Suppressor macrophage treated with lipopolysaccharide for 1 hour (primary cell): ENCODE data around the gene PDAP1.
"Not testable (repeated sequence)": the region's sequence is repeated elsewhere in the genome, so short reads cannot be mapped to it uniquely, and the experiment has no call there.

Experiments
- DNase-seq, 3 donors: peaks; one replicate each; pipeline ENCODE4 v3.0.0-alpha.2; 2020 to 2022

The PDAP1 gene, protein sequence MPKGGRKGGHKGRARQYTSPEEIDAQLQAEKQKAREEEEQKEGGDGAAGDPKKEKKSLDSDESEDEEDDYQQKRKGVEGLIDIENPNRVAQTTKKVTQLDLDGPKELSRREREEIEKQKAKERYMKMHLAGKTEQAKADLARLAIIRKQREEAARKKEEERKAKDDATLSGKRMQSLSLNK

GRCh38 chr7:99408379-99409191, at the start of gene PDAP1, which contains the start of gene BUD31:
TSS of gene PDAP1 (minus strand) at chr7:99408597. CDS start at chr7:99408548, 49 bp downstream.
TSS of gene BUD31 (plus strand) at chr7:99408969. CDS start at chr7:99411093, 2,124 bp downstream.
- peak; percentile 93 to 94 (median 93) for DNase-seq

DNA sequence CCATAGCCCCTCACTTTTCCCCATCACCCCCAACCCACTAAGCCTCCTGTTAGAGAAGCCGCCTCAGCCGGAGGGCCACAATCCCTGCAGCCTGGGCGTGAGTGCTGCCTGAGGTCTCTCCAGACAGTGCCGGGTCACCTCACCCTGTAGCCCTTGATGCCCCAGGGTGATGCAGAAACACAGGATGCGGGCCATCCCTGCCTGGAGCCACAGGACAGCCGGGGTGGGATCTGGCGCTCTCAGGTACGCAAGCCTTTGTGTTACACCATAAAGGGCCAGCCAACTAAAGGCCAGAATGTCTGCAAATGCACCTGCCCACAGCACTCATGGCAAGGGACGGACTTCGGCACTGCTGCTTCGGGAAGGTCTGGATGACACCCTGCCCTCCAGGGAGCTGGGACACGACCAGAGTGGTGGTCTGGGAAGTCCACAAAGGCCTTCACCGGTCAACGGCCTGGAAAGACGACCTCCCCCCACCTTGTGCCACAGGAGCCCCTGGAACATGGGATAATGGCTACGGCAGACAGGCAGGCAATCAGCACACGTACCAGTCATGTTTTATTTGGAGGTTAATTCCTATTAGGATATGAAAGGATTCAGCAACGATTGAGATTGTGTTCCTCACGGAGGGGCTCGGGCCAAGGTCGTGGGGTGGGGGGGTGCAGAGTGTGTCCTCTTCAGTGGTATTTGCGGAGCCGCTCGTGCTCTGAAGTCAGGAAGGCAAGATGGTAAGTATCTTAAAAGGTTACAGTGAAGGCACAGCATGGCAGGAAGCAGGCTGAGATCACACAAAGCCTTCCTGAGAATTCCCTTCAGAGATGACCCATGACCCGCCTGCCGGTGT, 49.5 kb upstream of the PDAP1 start:
- DNase-seq, result no peak

DNA sequence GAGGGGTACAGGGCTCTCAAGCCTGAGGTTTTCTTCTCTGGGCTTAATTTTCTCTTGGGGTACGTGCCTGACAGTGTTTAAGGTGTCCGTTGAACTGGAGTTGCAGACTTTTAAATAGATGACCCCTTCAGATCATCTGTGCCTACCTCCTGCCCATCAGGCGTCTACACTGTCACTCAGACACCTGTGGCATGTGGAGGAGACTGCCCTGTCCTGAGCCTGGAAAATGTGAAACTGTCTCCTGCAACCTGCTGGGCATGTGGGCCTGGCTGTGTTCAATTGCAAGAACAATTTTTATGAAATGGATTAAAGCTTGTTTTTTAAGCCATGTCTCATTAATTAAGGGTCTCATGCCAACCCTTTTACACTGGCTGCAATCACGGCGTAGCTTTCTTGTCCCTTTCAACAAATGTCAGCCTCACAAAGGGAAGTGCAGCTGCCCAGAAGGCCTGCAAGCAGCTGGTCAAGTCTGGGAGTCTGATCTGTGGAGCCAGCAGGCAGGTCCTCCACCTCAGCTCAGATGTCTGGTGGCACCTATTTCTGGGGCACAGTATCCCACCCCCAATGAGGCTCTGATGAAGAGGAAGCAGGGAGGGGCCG, 48.8 kb upstream of the PDAP1 start:
- DNase-seq, result no peak

- no peak for DNase-seq
These were observed 47.9 kb upstream of the PDAP1 start for GRCh38 chr7:99456288-99456687.

GRCh38 chr7:99455874-99456273, 47.5 kb upstream of the PDAP1 start:
- DNase-seq, result no peak

GRCh38 chr7:99453105-99453504, 44.7 kb upstream of the PDAP1 start:
- DNase-seq, result no peak

- no peak for DNase-seq
These were observed 44.1 kb upstream of the PDAP1 start for GRCh38 chr7:99452541-99452940.

GRCh38 chr7:99451936-99452335, 43.5 kb upstream of the PDAP1 start:
- DNase-seq, result no peak

GRCh38 chr7:99449326-99449725, 40.9 kb upstream of the PDAP1 start:
- no peak for DNase-seq

DNA sequence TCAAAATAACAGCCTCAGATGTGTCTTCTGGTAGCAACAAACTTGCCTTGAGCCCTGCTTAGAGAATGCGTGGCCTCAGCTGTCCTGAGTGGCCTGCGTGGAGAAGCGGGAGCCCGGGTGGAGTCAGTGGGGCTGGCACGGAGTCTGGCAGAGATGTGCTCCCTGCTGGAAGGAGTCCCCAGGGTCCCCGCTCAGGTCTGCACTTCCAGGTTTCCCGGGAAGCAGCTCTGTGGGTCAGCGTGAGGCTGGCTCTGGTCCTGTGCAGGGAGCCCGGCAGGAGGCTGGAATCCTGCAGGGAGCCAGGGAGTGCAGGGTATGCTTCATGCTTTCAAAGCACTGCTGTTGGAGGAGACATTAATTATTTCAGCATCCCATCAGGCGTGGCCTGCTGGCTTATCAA, 40.5 kb upstream of the PDAP1 start:
- DNase-seq, result no peak

DNA sequence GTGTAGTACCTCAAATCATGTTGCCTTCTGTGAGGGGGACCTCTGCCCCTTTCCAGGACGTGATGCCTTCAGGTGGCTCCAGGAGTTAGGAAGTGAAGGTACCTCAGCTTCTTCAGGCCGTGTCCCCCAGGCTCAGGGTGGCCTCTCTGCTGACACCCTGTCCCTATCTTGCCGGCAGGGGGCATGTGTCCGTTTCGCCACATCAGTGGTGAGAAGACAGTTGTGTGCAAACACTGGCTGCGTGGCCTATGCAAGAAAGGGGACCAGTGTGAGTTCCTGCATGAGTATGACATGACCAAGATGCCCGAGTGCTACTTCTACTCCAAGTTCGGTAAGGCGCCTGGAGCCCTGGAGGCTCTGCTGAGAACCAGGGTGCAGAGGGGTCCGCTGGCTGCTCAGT, 39.5 kb upstream of the PDAP1 start:
- DNase-seq, result peak in 2 of 3 donors; percentile 11 to 13

DNA sequence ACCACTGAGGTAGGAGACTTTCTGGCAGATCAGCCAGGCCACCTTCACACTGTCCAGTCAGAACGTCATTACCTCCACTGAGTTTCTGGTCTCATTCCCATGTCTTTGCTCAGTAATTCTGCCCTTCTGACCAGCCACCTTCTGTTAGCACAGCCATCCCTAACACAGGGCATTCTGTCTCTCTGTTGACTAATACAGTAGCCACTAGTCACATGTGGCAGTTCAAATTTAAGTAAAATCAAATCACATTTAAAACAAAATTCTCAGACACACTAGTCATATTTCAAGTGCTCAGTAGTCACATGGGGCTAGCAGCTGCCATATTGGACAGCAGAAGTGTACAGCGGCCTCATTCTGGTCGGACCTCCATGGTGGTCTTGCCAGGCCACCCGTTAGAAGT, 37.7 kb upstream of the PDAP1 start:
- DNase-seq, result no peak

- DNase-seq, result no peak
These were observed 31.8 kb upstream of the PDAP1 start for GRCh38 chr7:99440195-99440594.

- peak; percentile 97 to 98 (median 98) for DNase-seq
These were observed 30.4 kb upstream of the PDAP1 start, which contains the start of the genes CPSF4 and PTCD1 for GRCh38 chr7:99438573-99439480. TSS of gene CPSF4 (plus strand) at chr7:99438943. CDS start at chr7:99439083, 140 bp downstream. TSS of gene PTCD1 (minus strand) at chr7:99438798. CDS start at chr7:99435242, 3,556 bp downstream.

DNA sequence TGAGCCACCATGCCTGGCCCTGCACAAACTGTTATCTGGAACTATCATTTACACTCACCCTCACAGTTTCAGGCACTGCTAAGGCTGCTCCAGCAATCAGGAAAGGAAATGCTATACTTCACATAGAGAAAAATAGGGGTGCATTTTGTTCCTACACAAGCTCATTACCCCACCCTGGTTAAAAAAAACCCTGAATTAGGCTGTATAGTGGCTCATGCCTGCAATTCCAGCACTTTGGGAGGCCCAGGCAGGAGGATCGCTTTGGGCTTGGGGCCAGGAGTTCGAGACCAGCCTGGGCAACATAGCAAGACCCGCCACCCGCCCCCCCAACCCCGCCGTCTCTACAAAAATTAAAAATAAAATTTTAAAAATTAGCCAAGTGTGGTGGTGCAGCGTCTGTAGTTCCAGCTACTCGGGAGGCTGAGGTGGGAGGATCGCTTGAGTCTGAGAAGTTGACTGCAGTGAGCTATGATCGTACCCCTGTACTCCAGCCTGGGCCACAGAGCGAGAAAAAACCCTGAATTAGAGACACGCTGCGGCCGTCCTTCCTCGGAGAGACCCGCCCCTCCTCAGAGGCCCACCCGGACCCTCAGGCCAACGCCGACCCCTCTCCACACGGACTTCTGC, 29.7 kb upstream of the PDAP1 start:
- no peak for DNase-seq

GRCh38 chr7:99433158-99433557, 24.8 kb upstream of the PDAP1 start:
- DNase-seq, result no peak

DNA sequence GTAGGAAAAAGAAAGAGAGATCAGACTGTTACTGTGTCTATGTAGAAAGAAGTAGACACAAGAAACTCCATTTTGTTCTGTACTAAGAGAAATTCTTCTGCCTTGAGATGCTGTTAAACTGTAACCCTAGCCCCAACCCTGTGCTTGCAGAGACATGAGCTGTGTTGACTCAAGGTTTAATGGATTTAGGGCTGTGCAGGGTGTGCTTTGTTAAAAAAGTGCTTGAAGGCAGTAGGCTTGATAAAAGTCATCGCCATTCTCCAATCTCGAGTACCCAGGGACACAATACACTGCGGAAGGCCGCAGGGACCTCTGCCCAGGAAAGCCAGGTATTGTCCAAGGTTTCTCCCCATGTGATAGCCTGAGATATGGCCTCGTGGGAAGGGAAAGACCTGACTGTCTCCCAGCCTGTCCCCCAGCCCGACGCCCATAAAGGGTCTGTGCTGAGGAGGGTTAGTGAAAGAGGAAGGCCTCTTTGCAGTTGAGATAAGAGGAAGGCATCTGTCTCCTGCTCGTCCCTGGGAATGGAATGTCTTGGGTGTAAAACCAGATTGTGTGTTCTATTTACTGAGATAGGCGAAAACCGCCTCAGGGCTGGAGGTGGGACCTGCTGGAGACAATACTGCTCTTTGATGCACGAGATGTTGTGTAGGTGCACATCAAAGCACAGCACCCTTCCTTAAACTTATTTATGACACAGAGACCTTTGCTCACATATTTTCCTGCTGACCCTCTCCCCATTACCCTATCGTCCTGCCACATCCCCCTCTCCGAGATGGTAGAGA, 23.6 kb upstream of the PDAP1 start:
- not testable (repeated sequence) for DNase-seq

DNA sequence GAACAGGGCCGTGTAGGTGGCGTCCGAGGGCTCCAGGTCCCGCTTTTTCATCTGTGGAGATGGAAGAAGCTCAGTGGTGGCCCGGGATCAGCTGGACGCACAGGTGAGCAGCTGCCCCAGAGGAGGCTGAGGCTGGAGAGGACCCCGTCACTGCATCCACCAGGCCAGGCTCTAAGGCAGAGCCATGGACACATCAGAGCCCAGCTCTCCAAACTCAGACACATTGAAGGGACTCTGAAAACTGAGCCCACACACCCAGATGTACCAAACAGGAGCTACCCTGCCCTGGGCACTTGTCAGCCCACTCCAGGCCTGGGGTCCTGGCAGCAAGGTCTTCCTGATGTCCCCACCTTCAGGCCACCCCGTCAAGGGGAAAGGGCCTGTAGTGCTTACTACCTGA, 21.4 kb upstream of the PDAP1 start:
- no peak for DNase-seq

DNA sequence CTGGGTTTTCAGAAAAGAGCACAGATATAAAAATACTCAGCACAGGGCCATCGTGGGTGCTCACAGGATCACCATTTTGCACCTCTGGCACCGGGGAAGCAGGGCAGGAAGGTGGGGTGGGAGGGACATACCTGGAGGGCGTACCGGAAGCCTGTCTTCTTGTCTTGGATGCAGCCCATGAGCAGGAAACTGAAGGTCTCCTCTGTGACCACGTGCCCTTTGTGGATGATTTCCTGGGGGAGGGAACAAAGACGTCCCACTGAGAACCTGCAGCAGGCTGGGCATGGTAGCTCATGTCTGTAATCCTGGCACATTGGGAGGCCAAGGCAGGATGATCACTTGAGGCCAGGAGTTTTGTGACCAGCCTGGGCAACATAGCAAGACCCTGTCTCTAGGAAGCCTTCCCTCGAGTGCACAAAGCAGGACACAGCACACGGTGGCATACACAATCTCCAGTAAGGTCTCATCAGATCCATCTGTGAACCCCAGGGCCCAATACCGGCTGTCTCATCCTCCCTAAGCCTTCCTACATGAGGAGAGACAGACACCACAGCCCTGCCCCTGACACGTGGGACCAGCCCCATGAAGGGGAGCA, 20.7 kb upstream of the PDAP1 start:
- DNase-seq, result no peak
